ENCODE measurements around the gene MYL4. TPM values are rescaled to one million over a fixed set of nuclear protein-coding genes. Genes with fewer than 3 reads are reported as not detected.

The MYL4 gene
- total RNA-seq, 2 donors from 2014 or later = not detected

- no peak for TF ChIP-seq CTCF (IDR thresholded peaks at IDR 0.05)
- ATAC-seq (ENCODE audit: insufficient number of reproducible peaks, low FRiP score, low read depth) = no peak
- no peak overlapping the region for H3K4me3 ChIP-seq
- no peaks in the 10 kb centered on the region for H3K9me3 ChIP-seq
- H3K27ac ChIP-seq = no peak overlapping the region
- DNase-seq (ENCODE audit: low spot score) = no peak
- no peaks in the 10 kb centered on the region for H3K36me3 ChIP-seq
- H3K4me1 ChIP-seq (ENCODE audit: control insufficient read depth in 1 of 2, low read depth in 2 of 2) = peaks cover 16 to 25% of the 10 kb centered on the region in 2 donors
- H3K27me3 ChIP-seq (replicated peaks; ENCODE audit: insufficient read depth) = no peaks in the 10 kb centered on the region
Measured at GRCh38 chr17:47207143-47208067, 1.7 kb upstream of the MYL4 start.

- ATAC-seq (ENCODE audit: insufficient number of reproducible peaks, low FRiP score, low read depth) (no peak), DNase-seq (ENCODE audit: low spot score) (no peak)
- H3K9me3 ChIP-seq = no peaks in the 10 kb centered on the region
- no peak for TF ChIP-seq CTCF (IDR thresholded peaks at IDR 0.05)
- no peak overlapping the region for H3K27ac ChIP-seq
- no peak overlapping the region for H3K4me3 ChIP-seq
- no peaks in the 10 kb centered on the region for H3K27me3 ChIP-seq (replicated peaks; ENCODE audit: insufficient read depth)
- H3K36me3 ChIP-seq = no peaks in the 10 kb centered on the region
- peaks cover 11 to 15% of the 10 kb centered on the region in 2 donors for H3K4me1 ChIP-seq (ENCODE audit: control insufficient read depth in 1 of 2, low read depth in 2 of 2)
Measured at GRCh38 chr17:47209499-47209898, 351 bp downstream of the MYL4 start.

GRCh38 chr17:47210105-47210504, 957 bp downstream of the MYL4 start:
- TF ChIP-seq CTCF (IDR thresholded peaks at IDR 0.05) = no peak

GRCh38 chr17:47210779-47211178, 1.6 kb downstream of the MYL4 start:
- Histone ChIP-seq H3K27ac (no peak overlapping the region), H3K9me3 (no peaks in the 10 kb centered on the region), H3K4me3 (no peak overlapping the region), H3K36me3 (no peaks in the 10 kb centered on the region), H3K27me3 (replicated peaks; ENCODE audit: insufficient read depth) (no peaks in the 10 kb centered on the region), H3K4me1 (ENCODE audit: control insufficient read depth in 1 of 2, low read depth in 2 of 2) (peaks cover 1 to 2% of the 10 kb centered on the region in 2 donors)
- DNase-seq (ENCODE audit: low spot score) (no peak), ATAC-seq (ENCODE audit: insufficient number of reproducible peaks, low FRiP score, low read depth) (no peak)
- no peak for TF ChIP-seq CTCF (IDR thresholded peaks at IDR 0.05)

More at GRCh38 chr17:47210105-47210504, 957 bp downstream of the MYL4 start:
- Histone ChIP-seq H3K36me3 (no peaks in the 10 kb centered on the region), H3K27me3 (replicated peaks; ENCODE audit: insufficient read depth) (no peaks in the 10 kb centered on the region), H3K27ac (no peak overlapping the region), H3K4me1 (ENCODE audit: control insufficient read depth in 1 of 2, low read depth in 2 of 2) (peaks cover 7 to 9% of the 10 kb centered on the region in 2 donors), H3K9me3 (no peaks in the 10 kb centered on the region), H3K4me3 (no peak overlapping the region)
- no peak for ATAC-seq (ENCODE audit: insufficient number of reproducible peaks, low FRiP score, low read depth)
- no peak for DNase-seq (ENCODE audit: low spot score)

- Histone ChIP-seq H3K4me1 (ENCODE audit: control insufficient read depth in 1 of 2, low read depth in 2 of 2) (no peaks in the 10 kb centered on the region), H3K4me3 (no peak overlapping the region), H3K27ac (no peak overlapping the region), H3K27me3 (replicated peaks; ENCODE audit: insufficient read depth) (no peaks in the 10 kb centered on the region), H3K36me3 (no peaks in the 10 kb centered on the region), H3K9me3 (no peaks in the 10 kb centered on the region)
- TF ChIP-seq CTCF (IDR thresholded peaks at IDR 0.05) = no peak
- ATAC-seq (ENCODE audit: insufficient number of reproducible peaks, low FRiP score, low read depth) = no peak
- DNase-seq (ENCODE audit: low spot score) = no peak
Measured at GRCh38 chr17:47212458-47212857, 3.3 kb downstream of the MYL4 start.

All from thoracic aorta (tissue), 2 donors.